PC-9 (cell line): ENCODE data around the gene RTL1. TPM values are rescaled to one million over a fixed set of nuclear protein-coding genes. Genes with fewer than 3 reads are reported as not detected.

Experiments used
- BruUV-seq: library from RNA; stranded (reverse); fragments of 400-500 nt; replicated peaks from 2 replicates; lab custom pipeline; 2021; lab: Mats Ljungman, UMichigan
- CTCF ChIA-PET: fragments of 300-600 bp; sonication (Branson Sonifier 250); formaldehyde crosslinking; loops from one replicate; lab custom pipeline; 2022; ENCODE audit warnings: antibody characterized with exemption; lab: Charles Lee
- POLR2A ChIA-PET: fragments of 300-600 bp; sonication (Branson Sonifier 250); formaldehyde crosslinking; loops from one replicate; lab custom pipeline; 2022; ENCODE audit warnings: antibody characterized with exemption; ENCODE audit not compliant: unreplicated experiment; lab: Charles Lee
- DNase-seq, 2 experiments: peaks; one replicate each; pipeline versions ENCODE4 v3.0.0 to v3.0.0-alpha.2; 2015 to 2022; ENCODE audit warnings: mixed read lengths in 1 of 2
- H2AFZ ChIP-seq: fragments of 200-600 bp; sonication (generic); 2 replicates; pipeline ENCODE4 v1.8.1; 2017; ENCODE audit warnings: antibody characterized with exemption
- H3F3A ChIP-seq: fragments of 200-600 bp; sonication (generic); 2 replicates; pipeline ENCODE4 v1.8.1; 2017; ENCODE audit warnings: antibody characterized with exemption, mild to moderate bottlenecking, low read depth; ENCODE audit not compliant: insufficient read depth
- H3K27ac ChIP-seq: fragments of 200-600 bp; sonication (generic); 2 replicates; pipeline ENCODE4 v1.6.1; 2016; ENCODE audit warnings: mixed run types
- H3K27me3 ChIP-seq: fragments of 200-600 bp; sonication (generic); 2 replicates; pipeline ENCODE4 v1.6.1; 2016; ENCODE audit warnings: low read depth, mixed run types; ENCODE audit not compliant: insufficient read depth
- H3K36me3 ChIP-seq: fragments of 200-600 bp; sonication (generic); 2 replicates; pipeline ENCODE4 v1.6.1; 2016; ENCODE audit warnings: low read depth, mixed run types
- H3K4me1 ChIP-seq: fragments of 200-600 bp; sonication (generic); replicated peaks from 2 replicates; pipeline ENCODE4 v1.6.1; 2016; ENCODE audit warnings: mixed run types; ENCODE audit not compliant: insufficient read depth
- H3K4me2 ChIP-seq: fragments of 200-600 bp; sonication (generic); 2 replicates; pipeline ENCODE4 v1.6.1; 2017; ENCODE audit warnings: mixed run types
- H3K4me3 ChIP-seq: fragments of 200-600 bp; sonication (generic); 2 replicates; pipeline ENCODE4 v1.6.1; 2016; ENCODE audit warnings: mixed run types
- H3K79me2 ChIP-seq: fragments of 200-600 bp; sonication (generic); 2 replicates; pipeline ENCODE4 v1.6.1; 2017; ENCODE audit warnings: low read depth, mixed run types
- H3K9me2 ChIP-seq: fragments of 200-600 bp; sonication (generic); 2 replicates; pipeline ENCODE4 v1.8.1; 2017; ENCODE audit warnings: mild to moderate bottlenecking; ENCODE audit not compliant: insufficient read depth
- H3K9me3 ChIP-seq: fragments of 200-600 bp; sonication (generic); 2 replicates; pipeline ENCODE4 v1.8.1; 2016; ENCODE audit warnings: low read depth; ENCODE audit not compliant: insufficient read depth
- H4K20me1 ChIP-seq: fragments of 200-600 bp; sonication (generic); 2 replicates; pipeline ENCODE4 v1.8.1; 2017; ENCODE audit not compliant: insufficient read depth
- EZH2 ChIP-seq: fragments of 200-600 bp; sonication (generic); IDR thresholded peaks from 2 replicates; pipeline ENCODE4 v1.8.0; 2017; ENCODE audit warnings: antibody characterized with exemption, low read depth
- intact Hi-C: fragments of 100-400 bp; cut with micrococcal nuclease; formaldehyde crosslinking; loops from one replicate; pipeline ENCODE4 v1.10.0; 2022; ENCODE audit not compliant: unreplicated experiment
- total RNA-seq: library from RNA; stranded (reverse); gene quantifications from 2 replicates; pipeline ENCODE4 v1.2.3, GENCODE V29; 2021
- TF ChIP-seq, protein P1 (sequence below): fragments of 200-600 bp; sonication (generic); conservative IDR thresholded peaks from 2 replicates; pipeline ENCODE4 v1.6.1; 2017; ENCODE audit warnings: mixed run types, antibody characterized with exemption, mild to moderate bottlenecking, moderate library complexity

The RTL1 gene
- total RNA-seq, 1 experiment from 2014 or later: not detected

- H3K4me2 ChIP-seq: no peak overlapping the region
- no peaks in the 10 kb centered on the region for H3K4me1 ChIP-seq
- H3K9me2 ChIP-seq: no peaks in the 10 kb centered on the region
- BruUV-seq: no TSS peak
- ChIA-PET CTCF (no interaction called here), POLR2A (no interaction called here)
- intact Hi-C loops: no loop called here
- TF ChIP-seq, protein P1, sequence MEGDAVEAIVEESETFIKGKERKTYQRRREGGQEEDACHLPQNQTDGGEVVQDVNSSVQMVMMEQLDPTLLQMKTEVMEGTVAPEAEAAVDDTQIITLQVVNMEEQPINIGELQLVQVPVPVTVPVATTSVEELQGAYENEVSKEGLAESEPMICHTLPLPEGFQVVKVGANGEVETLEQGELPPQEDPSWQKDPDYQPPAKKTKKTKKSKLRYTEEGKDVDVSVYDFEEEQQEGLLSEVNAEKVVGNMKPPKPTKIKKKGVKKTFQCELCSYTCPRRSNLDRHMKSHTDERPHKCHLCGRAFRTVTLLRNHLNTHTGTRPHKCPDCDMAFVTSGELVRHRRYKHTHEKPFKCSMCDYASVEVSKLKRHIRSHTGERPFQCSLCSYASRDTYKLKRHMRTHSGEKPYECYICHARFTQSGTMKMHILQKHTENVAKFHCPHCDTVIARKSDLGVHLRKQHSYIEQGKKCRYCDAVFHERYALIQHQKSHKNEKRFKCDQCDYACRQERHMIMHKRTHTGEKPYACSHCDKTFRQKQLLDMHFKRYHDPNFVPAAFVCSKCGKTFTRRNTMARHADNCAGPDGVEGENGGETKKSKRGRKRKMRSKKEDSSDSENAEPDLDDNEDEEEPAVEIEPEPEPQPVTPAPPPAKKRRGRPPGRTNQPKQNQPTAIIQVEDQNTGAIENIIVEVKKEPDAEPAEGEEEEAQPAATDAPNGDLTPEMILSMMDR: no peak
- no peak for TF ChIP-seq EZH2
- peaks cover 75% of the 10 kb centered on the region for H3K27me3 ChIP-seq
- no peak overlapping the region for H3K4me3 ChIP-seq
- H3K9me3 ChIP-seq: no peaks in the 10 kb centered on the region
- DNase-seq: no peak
- no peaks in the 10 kb centered on the region for H3F3A ChIP-seq
- no peak overlapping the region for H3K27ac ChIP-seq
- no peaks in the 10 kb centered on the region for H3K79me2 ChIP-seq
- no peaks in the 10 kb centered on the region for H4K20me1 ChIP-seq
- H3K36me3 ChIP-seq: no peaks in the 10 kb centered on the region
- no peak overlapping the region for H2AFZ ChIP-seq
These were observed 60.7 kb downstream of the RTL1 start for GRCh38 chr14:100842799-100843198.

GRCh38 chr14:100841761-100842403 is 61.6 kb downstream of the RTL1 start:
- TF ChIP-seq, protein P1: no peak
- TF ChIP-seq EZH2: no peak

DNA sequence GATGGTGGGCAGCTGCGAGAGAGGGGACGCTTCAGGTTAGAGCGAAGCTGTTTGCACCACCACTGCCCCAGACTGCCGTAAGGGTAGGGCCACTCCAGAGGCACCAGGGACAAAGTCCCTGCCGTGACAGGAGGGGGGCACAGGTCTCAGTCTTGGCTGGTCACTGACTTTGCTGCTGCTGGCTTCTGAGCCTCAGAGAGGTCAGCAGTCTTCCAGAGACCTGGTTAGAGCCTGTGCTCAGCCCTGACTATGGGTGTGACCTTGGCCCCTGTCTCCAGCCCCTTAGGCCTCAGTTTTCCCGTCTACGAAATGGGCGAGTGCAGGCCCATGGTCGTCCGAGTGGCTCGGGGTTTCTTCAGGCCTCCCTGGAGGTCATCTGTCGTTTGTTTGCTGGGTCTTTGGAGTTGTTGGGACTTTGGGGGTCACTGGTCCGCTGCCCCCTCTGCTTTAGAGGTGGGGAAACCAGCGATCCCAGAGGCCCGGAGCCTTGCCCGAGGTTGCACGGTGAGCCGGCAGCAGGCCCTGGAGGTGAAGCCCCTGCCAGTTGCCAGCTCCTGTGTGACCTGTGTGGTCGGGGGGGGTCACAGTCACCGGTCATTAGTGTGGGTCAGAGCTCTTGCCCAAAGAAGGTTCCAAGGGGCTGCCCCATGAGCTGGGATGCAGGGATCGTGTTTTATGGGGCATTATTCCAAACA is 62.3 kb downstream of the RTL1 start:
- H2AFZ ChIP-seq: no peak overlapping the region
- CTCF ChIA-PET: no interaction called here
- intact Hi-C loops: no loop called here
- H3K36me3 ChIP-seq: no peaks in the 10 kb centered on the region
- H3F3A ChIP-seq: no peaks in the 10 kb centered on the region
- no peaks in the 10 kb centered on the region for H3K9me3 ChIP-seq
- POLR2A ChIA-PET: no interaction called here
- H3K4me1 ChIP-seq: no peaks in the 10 kb centered on the region
- H3K27ac ChIP-seq: no peak overlapping the region
- H3K4me2 ChIP-seq: no peak overlapping the region
- BruUV-seq: no TSS peak
- H4K20me1 ChIP-seq: no peaks in the 10 kb centered on the region
- peaks cover 77% of the 10 kb centered on the region for H3K27me3 ChIP-seq
- no peak overlapping the region for H3K4me3 ChIP-seq
- H3K79me2 ChIP-seq: no peaks in the 10 kb centered on the region
- H3K9me2 ChIP-seq: no peaks in the 10 kb centered on the region
- TF ChIP-seq, protein P1: no peak
- TF ChIP-seq EZH2: no peak
- no peak for DNase-seq

More at GRCh38 chr14:100841761-100842403, 61.6 kb downstream of the RTL1 start:
- peaks cover 75% of the 10 kb centered on the region for H3K27me3 ChIP-seq
- H3K27ac ChIP-seq: no peak overlapping the region
- no TSS peak for BruUV-seq
- no peak for DNase-seq
- CTCF ChIA-PET: no interaction called here
- no peak overlapping the region for H3K4me3 ChIP-seq
- H3F3A ChIP-seq: no peaks in the 10 kb centered on the region
- intact Hi-C loops: no loop called here
- H3K4me2 ChIP-seq: no peak overlapping the region
- H4K20me1 ChIP-seq: no peaks in the 10 kb centered on the region
- no peaks in the 10 kb centered on the region for H3K79me2 ChIP-seq
- H3K9me3 ChIP-seq: no peaks in the 10 kb centered on the region
- no peaks in the 10 kb centered on the region for H3K36me3 ChIP-seq
- no peak overlapping the region for H2AFZ ChIP-seq
- no peaks in the 10 kb centered on the region for H3K4me1 ChIP-seq
- H3K9me2 ChIP-seq: no peaks in the 10 kb centered on the region
- POLR2A ChIA-PET: no interaction called here
